ENCODE data around the gene LAMTOR1.
A peak's percentile ranks its signal among the peaks of the same experiment; 100 is the strongest.

LAMTOR1 gene

GRCh38 chr11:72125956-72126355, 22.9 kb upstream of the LAMTOR1 start:
- Histone ChIP-seq H4K12ac (ENCODE audit: low read depth, low read length) (no peak overlapping the region), H4K91ac (ENCODE audit: low read depth, low read length) (no peak overlapping the region), H3K79me2 (ENCODE audit: control insufficient read depth, insufficient read depth, low read length, poor library complexity) (no peaks in the 10 kb centered on the region), H3K9ac (ENCODE audit: low read length) (no peak overlapping the region), H3K14ac (ENCODE audit: low read length) (no peak overlapping the region), H3K4me2 (ENCODE audit: low read length) (no peak overlapping the region), H3K27me3 (ENCODE audit: insufficient read depth, low read length) (no peaks in the 10 kb centered on the region), H3K4me3 (ENCODE audit: low read depth, low read length) (no peak overlapping the region), H3K79me1 (ENCODE audit: low read length) (no peaks in the 10 kb centered on the region), H3K18ac (ENCODE audit: low read length) (no peak overlapping the region), H3K27ac (ENCODE audit: low read depth, low read length) (no peak overlapping the region), H3K36me3 (ENCODE audit: control insufficient read depth in 1 of 2, insufficient read depth in 2 of 2, low read length in 2 of 2) (no peaks in the 10 kb centered on the region), H2BK5ac (ENCODE audit: low read depth, low read length, poor library complexity) (no peak overlapping the region), H2AK5ac (ENCODE audit: low read length) (no peak overlapping the region), H2BK12ac (ENCODE audit: low read length) (no peak overlapping the region), H3K4me1 (ENCODE audit: control insufficient read depth in 1 of 2, insufficient read depth in 2 of 2, low read length in 2 of 2) (peaks cover 0 to 2% of the 10 kb centered on the region in 2 experiments), H2AFZ (ENCODE audit: insufficient read depth, low read length, poor library complexity) (no peak overlapping the region), H3K4ac (ENCODE audit: low read depth, low read length) (no peak overlapping the region), H2BK120ac (ENCODE audit: insufficient read depth, low read length, poor library complexity) (no peak overlapping the region), H4K8ac (ENCODE audit: low read depth, low read length) (no peak overlapping the region), H3K9me3 (ENCODE audit: insufficient read depth, low read depth, low read length) (peaks cover 10% of the 10 kb centered on the region), H3K23ac (ENCODE audit: low read length) (no peak overlapping the region)
- DNase-seq: peak in 1 of 2 donors; percentile 62
- WGBS (ENCODE audit: extremely low coverage, insufficient coverage, insufficient read length): no CpG with 5 or more reads among the region's 1 CpG

- Histone ChIP-seq H3K27me3 (ENCODE audit: insufficient read depth, low read length) (no peaks in the 10 kb centered on the region), H3K9ac (ENCODE audit: low read length) (no peak overlapping the region), H3K4me2 (ENCODE audit: low read length) (no peak overlapping the region), H2AFZ (ENCODE audit: insufficient read depth, low read length, poor library complexity) (no peak overlapping the region), H3K27ac (ENCODE audit: low read depth, low read length) (no peak overlapping the region), H4K8ac (ENCODE audit: low read depth, low read length) (no peak overlapping the region), H2BK12ac (ENCODE audit: low read length) (no peak overlapping the region), H4K12ac (ENCODE audit: low read depth, low read length) (no peak overlapping the region), H3K14ac (ENCODE audit: low read length) (no peak overlapping the region), H2AK5ac (ENCODE audit: low read length) (no peak overlapping the region), H3K4ac (ENCODE audit: low read depth, low read length) (no peak overlapping the region), H3K36me3 (ENCODE audit: control insufficient read depth in 1 of 2, insufficient read depth in 2 of 2, low read length in 2 of 2) (no peaks in the 10 kb centered on the region), H2BK120ac (ENCODE audit: insufficient read depth, low read length, poor library complexity) (no peak overlapping the region), H3K79me1 (ENCODE audit: low read length) (no peaks in the 10 kb centered on the region), H3K4me3 (ENCODE audit: low read depth, low read length) (no peak overlapping the region), H3K9me3 (ENCODE audit: insufficient read depth, low read depth, low read length) (peaks cover 10% of the 10 kb centered on the region), H3K23ac (ENCODE audit: low read length) (no peak overlapping the region), H2BK5ac (ENCODE audit: low read depth, low read length, poor library complexity) (no peak overlapping the region), H3K79me2 (ENCODE audit: control insufficient read depth, insufficient read depth, low read length, poor library complexity) (no peaks in the 10 kb centered on the region), H3K4me1 (ENCODE audit: control insufficient read depth in 1 of 2, insufficient read depth in 2 of 2, low read length in 2 of 2) (peaks cover 0 to 2% of the 10 kb centered on the region in 2 experiments), H4K91ac (ENCODE audit: low read depth, low read length) (no peak overlapping the region), H3K18ac (ENCODE audit: low read length) (no peak overlapping the region)
- DNase-seq: no peak
- no CpG with 5 or more reads among the region's 6 CpGs for WGBS (ENCODE audit: extremely low coverage, insufficient coverage, insufficient read length)
These were observed 20.9 kb upstream of the LAMTOR1 start for GRCh38 chr11:72124046-72124445.

GRCh38 chr11:72123117-72123653, 20.1 kb upstream of the LAMTOR1 start:
- no peak overlapping the region for H3K9ac ChIP-seq (ENCODE audit: low read length)
- no peaks in the 10 kb centered on the region for H3K36me3 ChIP-seq (ENCODE audit: control insufficient read depth in 1 of 2, insufficient read depth in 2 of 2, low read length in 2 of 2)
- peaks cover 6% of the 10 kb centered on the region for H3K9me3 ChIP-seq (ENCODE audit: insufficient read depth, low read depth, low read length)
- H3K18ac ChIP-seq (ENCODE audit: low read length): no peak overlapping the region
- H2AFZ ChIP-seq (ENCODE audit: insufficient read depth, low read length, poor library complexity): no peak overlapping the region
- WGBS (ENCODE audit: extremely low coverage, insufficient coverage, insufficient read length): no CpG with 5 or more reads among the region's 3 CpGs
- H2BK12ac ChIP-seq (ENCODE audit: low read length): no peak overlapping the region
- H2BK120ac ChIP-seq (ENCODE audit: insufficient read depth, low read length, poor library complexity): no peak overlapping the region
- no peak for DNase-seq
- no peak overlapping the region for H3K4me2 ChIP-seq (ENCODE audit: low read length)
- no peak overlapping the region for H3K27ac ChIP-seq (ENCODE audit: low read depth, low read length)
- H3K14ac ChIP-seq (ENCODE audit: low read length): no peak overlapping the region
- H3K23ac ChIP-seq (ENCODE audit: low read length): no peak overlapping the region
- no peak overlapping the region for H4K12ac ChIP-seq (ENCODE audit: low read depth, low read length)
- no peak overlapping the region for H2BK5ac ChIP-seq (ENCODE audit: low read depth, low read length, poor library complexity)
- H3K4me3 ChIP-seq (ENCODE audit: low read depth, low read length): no peak overlapping the region
- no peaks in the 10 kb centered on the region for H3K79me2 ChIP-seq (ENCODE audit: control insufficient read depth, insufficient read depth, low read length, poor library complexity)
- H4K8ac ChIP-seq (ENCODE audit: low read depth, low read length): no peak overlapping the region
- H2AK5ac ChIP-seq (ENCODE audit: low read length): no peak overlapping the region
- H3K27me3 ChIP-seq (ENCODE audit: insufficient read depth, low read length): no peaks in the 10 kb centered on the region
- no peak overlapping the region for H4K91ac ChIP-seq (ENCODE audit: low read depth, low read length)
- no peaks in the 10 kb centered on the region for H3K79me1 ChIP-seq (ENCODE audit: low read length)
- no peak overlapping the region for H3K4ac ChIP-seq (ENCODE audit: low read depth, low read length)
- H3K4me1 ChIP-seq (ENCODE audit: control insufficient read depth in 1 of 2, insufficient read depth in 2 of 2, low read length in 2 of 2): peaks cover 0 to 2% of the 10 kb centered on the region in 2 experiments

GRCh38 chr11:72122607-72123006, 19.5 kb upstream of the LAMTOR1 start:
- Histone ChIP-seq H3K79me2 (ENCODE audit: control insufficient read depth, insufficient read depth, low read length, poor library complexity) (no peaks in the 10 kb centered on the region), H3K4me3 (ENCODE audit: low read depth, low read length) (no peak overlapping the region), H3K27ac (ENCODE audit: low read depth, low read length) (no peak overlapping the region), H3K79me1 (ENCODE audit: low read length) (no peaks in the 10 kb centered on the region), H3K4me1 (ENCODE audit: control insufficient read depth in 1 of 2, insufficient read depth in 2 of 2, low read length in 2 of 2) (peaks cover 0 to 2% of the 10 kb centered on the region in 2 experiments), H2BK12ac (ENCODE audit: low read length) (no peak overlapping the region), H2AK5ac (ENCODE audit: low read length) (no peak overlapping the region), H3K36me3 (ENCODE audit: control insufficient read depth in 1 of 2, insufficient read depth in 2 of 2, low read length in 2 of 2) (no peaks in the 10 kb centered on the region), H2BK120ac (ENCODE audit: insufficient read depth, low read length, poor library complexity) (no peak overlapping the region), H3K14ac (ENCODE audit: low read length) (no peak overlapping the region), H3K18ac (ENCODE audit: low read length) (no peak overlapping the region), H3K4ac (ENCODE audit: low read depth, low read length) (no peak overlapping the region), H3K23ac (ENCODE audit: low read length) (no peak overlapping the region), H3K9me3 (ENCODE audit: insufficient read depth, low read depth, low read length) (peaks cover 6% of the 10 kb centered on the region), H3K4me2 (ENCODE audit: low read length) (no peak overlapping the region), H2AFZ (ENCODE audit: insufficient read depth, low read length, poor library complexity) (no peak overlapping the region), H2BK5ac (ENCODE audit: low read depth, low read length, poor library complexity) (no peak overlapping the region), H4K91ac (ENCODE audit: low read depth, low read length) (no peak overlapping the region), H4K8ac (ENCODE audit: low read depth, low read length) (no peak overlapping the region), H3K27me3 (ENCODE audit: insufficient read depth, low read length) (no peaks in the 10 kb centered on the region), H3K9ac (ENCODE audit: low read length) (no peak overlapping the region), H4K12ac (ENCODE audit: low read depth, low read length) (no peak overlapping the region)
- no CpG with 5 or more reads among the region's 1 CpG for WGBS (ENCODE audit: extremely low coverage, insufficient coverage, insufficient read length)
- DNase-seq: no peak

All from trophoblast cell (in vitro differentiated cells and primary cell).